Measurements from ENCODE around the gene NUP62CL.
"Not testable (repeated sequence)": the region's sequence is repeated elsewhere in the genome, so short reads cannot be mapped to it uniquely, and the experiment has no call there.

The NUP62CL gene, protein sequence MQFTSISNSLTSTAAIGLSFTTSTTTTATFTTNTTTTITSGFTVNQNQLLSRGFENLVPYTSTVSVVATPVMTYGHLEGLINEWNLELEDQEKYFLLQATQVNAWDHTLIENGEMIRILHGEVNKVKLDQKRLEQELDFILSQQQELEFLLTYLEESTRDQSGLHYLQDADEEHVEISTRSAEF

DNA sequence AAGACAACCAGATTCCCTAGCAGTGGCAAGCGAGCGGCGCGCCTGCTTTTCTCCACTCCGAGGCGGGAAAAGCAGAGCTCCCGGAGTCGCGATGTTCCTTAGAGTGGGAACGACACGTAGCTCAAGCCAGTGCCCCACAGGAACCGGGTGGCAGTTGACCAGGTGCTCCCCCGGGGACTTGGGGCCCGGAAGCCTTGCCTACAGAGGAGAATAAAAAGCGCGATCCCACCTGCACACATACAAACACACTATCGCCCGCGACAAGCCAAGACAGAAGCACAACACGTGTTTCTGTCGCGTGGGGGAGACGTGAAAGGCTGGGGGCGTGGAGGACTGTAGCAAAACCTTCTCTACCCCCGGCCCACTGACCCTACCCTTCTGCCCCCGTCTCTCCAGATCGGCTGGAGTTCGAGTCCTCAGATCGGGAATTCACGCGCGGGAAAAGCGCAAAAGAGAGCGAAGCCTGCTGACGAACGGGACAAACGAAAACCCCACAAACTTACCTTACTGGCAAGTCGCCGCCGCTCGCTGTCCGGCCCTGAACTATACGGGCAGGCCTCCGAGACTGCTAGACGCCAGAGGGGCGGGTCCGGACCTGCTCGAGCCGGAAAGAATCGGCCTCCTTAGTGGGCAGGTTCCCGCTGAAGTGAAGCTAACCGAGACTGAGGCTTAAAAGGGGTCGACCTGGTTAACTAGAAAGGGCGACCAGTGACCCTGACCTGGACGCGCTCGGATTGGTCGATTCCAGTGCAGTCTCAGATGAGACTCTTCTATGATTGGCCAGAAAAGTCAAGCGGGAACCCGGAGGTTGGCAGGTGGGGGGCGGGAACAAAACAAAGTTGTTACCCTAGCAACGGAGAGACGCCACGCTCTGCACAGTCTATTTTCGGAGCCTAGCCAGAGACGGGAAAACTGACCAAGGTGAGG is at the start of gene NUP62CL, which contains the start of gene DNAAF6:
Gene NUP62CL, minus strand, starts transcription at position 664 of the 927 bp plus-strand sequence. CDS start 31,287 bp downstream, outside the sequence.
Gene DNAAF6, plus strand, starts transcription at position 842 of the 927 bp plus-strand sequence. CDS start 6,265 bp downstream, outside the sequence.
- peak; percentile 31 for DNase-seq

DNA sequence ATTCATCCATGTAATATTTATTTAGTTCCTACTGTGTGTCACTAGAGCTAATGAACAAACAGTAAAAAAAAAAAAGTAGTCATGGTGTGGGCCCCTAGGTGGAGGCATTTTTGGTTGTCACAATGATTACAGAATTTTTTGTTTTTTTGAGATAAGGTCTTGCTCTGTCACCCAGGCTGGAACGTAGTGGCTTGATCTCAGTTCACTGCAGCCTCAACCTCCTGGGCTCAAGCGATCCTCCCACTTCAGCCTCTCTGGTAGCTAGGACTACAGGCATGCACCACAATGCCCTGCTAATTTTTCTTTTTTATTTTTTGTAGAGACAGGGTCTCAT is 22.2 kb upstream of the NUP62CL start:
- DNase-seq: no peak

DNA sequence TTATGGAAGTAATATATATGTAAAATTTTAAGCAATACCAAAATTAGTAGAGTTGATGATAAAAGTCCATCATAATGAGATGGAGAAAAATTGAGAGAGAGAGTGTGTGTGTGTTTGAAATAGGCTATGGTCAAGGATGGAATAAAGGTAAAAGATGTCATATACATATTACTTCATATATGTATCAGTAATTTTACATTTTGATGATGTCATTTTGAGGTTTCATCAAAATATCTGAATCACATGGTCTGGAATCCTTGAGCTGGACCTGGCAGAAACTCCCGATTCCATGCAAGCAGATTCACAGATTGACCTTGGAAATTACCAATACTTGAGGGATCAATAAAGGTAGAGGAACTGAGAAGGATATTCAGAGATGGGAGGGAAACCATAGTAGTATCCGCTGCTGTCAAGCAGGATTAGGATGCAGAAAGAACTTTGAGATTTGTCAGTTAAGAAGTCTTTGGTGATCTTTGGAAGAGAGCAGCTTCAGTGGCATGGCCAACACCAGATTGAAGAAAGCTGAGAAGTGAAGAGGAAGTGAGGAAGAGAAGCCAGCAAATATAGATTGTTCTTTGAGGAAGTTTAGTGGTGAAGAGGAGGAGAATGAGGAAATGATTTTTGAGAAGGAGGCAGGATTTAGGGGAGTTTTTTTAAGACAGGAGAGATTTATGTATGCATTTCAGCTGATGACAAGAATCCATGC is 21.7 kb upstream of the NUP62CL start:
- DNase-seq: no peak

DNA sequence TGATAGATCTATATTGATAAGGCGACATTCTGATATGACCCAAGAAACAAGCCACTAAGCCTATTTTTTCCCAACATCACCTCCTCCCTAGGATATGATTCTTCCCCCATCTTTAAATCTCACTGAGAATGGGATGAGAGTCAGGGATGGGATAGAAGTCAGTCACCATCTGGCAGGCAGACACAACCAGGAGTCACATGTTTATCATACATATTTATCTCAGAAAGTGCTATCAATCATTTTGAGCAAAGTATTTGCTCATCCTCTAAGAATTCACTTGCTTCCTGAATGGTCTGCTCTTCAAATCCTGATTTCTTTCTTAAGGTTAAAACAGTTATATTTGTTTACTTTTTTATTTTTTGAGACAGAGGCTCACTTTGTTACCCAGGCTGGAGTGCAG is 20.5 kb upstream of the NUP62CL start:
- peak; percentile 2 for DNase-seq

DNA sequence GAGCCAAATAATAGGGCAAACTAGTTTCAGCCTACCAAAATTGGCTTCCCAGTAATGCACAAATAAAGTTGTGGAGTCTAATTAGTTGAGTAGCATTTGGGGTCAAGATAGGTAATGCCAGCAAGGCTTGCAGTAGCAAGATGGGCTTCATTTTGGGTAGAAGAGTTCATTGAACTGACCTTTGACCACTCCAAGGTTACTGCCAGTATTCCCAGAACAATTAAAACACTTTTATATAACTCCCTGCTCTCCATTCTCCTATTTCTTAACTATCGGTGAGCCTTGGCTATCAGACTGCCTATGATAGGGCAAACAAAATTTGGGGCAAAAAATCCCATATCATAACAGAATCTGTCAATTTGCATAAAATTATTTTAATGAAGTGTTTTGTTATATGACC is 7.2 kb upstream of the NUP62CL start:
- DNase-seq: no peak

DNA sequence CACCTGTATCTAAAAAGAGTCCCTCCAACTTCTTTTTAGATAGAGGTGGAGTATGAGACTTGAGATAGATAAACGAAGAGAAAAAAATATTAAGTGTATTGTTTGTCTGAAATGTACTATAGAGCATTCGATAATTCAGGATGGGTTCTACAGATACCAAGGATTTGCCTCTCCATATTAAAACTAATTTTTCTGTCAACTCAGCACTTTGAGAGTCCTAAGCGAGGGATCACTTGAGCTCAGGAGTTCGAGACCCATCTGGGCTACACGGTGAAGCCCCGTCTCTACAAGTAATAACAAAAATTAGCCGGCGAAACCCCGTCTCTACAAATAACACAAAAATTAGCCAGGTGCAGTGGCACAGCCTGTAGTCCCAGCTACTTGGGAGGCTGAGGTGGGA is 1.7 kb upstream of the NUP62CL start:
- DNase-seq: no peak

DNA sequence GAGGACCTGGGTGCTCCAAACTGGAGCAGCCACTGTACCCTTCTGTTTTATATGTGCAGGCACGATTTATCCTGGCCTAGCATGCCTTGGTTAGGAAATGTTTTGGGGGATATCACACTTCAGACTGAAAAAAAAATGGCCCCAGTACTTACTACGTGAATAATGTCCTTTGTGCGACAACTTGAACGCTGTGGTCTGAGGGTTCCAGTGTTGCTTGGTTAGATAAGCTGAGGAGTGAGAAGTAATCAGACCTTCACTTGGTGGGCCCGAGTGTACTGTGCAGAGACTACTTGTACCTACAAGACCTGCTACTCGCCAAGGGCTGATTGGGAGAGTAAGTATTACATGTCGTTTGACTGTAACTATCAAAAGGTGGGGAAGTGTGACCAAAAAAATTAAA is 856 bp upstream of the NUP62CL start:
- DNase-seq: no peak

DNA sequence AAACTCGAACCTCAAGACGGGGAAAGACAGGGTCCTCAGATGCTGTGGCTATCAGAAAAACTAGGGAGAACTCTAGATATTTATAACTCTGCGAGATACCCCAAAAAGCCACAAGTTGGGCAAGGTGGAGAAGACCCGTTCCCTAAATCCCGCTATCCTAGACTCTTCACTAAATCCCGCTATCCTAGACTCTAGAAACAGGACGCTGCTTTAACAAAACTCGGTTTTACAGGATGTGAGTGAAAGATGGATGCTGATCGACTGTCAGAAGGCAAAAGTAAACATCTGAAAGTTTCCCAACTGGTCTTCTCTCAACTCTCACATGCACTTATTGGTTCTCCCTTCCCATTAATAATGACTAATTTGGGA is 448 bp upstream of the NUP62CL start:
- DNase-seq: no peak

DNA sequence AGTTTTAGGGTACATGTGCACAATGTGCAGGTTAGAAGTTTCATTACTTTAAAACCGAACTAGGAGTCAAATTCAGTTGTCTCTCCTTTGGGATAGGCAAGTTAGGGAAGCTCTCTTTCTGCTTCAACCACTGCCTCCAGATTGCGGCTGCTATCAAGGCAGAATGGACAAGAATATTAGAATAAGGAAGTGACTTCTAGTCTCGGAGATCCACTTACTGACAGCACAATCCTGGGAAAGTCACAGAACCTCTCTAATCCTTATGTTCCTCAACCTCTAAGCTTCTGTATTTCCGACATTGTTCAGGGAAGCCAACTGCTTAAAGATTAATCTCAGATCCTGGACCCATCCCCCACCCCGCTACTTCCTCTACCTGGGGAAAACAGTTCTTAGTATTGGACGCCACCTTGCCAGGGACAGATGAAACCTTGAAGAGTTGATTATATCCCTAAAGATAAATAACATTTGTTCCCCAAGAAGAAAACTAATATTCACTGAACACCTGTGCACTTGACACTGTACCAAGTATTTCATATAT is 2.1 kb downstream of the NUP62CL start:
- DNase-seq: no peak

DNA sequence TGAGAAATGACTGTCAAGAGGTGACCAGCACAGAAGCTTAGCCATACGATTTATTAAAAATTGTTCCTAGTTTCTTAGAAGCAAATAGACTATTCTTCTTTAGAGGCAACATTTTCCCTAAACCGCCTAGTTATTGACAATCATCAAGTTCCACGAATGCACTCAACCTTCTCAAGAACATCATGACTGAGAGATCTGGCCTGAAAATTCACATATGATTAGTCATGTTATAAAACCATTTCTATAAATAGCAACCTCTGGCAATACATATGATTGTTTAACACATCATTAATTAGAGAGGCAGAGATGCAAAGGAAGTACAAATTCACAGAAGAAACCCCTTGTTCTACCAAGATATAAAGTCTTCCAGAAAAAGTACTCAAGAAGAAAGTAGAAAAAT is 6.7 kb downstream of the NUP62CL start:
- DNase-seq: no peak

DNA sequence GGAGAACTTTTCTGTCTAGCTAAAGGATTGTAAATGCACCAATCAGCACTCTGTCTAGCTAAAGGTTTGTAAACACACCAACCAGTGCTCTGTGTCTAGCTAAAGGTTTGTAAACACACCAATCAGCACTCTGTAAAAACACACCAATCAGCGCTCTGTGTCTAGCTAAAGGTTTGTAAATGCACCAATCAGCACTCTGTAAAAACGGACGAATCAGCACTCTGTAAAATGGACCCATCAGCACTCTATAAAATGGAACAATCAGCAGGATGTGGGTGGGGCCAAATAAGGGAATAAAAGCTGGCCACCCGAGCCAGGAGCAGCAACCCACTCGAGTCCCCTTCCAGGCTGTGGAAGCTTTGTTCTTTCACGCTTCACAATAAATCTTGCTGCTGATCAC is 8.2 kb downstream of the NUP62CL start:
- not testable (repeated sequence) for DNase-seq

DNA sequence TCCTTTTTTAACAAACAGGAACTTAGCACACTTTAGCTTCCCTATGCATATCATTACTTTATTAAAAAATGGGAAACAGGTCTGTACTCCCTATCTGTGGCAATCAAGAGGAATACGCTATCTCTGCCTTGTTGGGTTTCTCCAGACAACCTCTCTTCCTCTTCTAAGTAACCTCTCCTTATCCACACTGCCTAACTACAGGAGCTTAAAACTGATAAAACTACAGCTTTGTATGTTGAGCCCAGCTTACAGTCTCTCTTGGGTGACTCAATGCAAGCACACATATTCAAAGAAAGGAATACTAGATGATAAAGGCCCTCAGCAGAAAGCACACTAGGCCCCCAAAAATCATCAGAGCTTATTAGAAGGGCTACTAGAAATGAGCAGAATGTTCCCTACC is 8.9 kb downstream of the NUP62CL start:
- DNase-seq: no peak

DNA sequence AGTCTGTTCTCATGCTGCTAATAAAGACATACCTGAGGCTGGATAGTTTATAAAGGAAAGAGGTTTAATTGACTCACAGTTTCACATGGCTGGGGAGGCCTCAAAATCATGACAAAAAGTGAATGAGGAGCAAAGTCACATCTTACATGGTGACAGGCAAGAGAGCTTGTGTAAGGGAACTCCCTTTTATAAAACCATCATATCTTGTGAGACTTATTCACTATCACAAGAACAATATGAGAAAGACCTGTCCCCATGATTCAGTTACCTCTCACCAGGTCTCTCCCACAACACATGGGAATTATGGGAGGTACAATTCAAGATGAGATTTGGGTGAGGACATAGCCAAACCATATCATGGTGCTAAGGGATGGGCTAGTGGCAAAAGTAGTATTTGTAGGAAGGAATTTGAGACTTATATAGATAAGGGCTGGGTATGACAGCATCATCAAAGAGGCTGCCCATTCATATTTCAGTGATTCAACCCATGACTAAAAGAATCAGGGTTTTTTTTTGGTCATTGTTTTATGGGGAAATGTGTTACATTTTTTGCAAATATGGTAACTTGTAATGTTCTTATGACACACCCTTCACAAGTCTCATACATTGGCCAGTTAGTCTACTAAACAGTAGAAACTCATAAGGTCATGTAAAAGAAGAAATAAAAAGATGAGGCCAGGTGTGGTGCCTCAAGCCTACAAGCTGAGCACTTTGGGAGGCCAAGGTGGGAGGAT is 34.7 kb downstream of the NUP62CL start:
- no peak for DNase-seq

DNA sequence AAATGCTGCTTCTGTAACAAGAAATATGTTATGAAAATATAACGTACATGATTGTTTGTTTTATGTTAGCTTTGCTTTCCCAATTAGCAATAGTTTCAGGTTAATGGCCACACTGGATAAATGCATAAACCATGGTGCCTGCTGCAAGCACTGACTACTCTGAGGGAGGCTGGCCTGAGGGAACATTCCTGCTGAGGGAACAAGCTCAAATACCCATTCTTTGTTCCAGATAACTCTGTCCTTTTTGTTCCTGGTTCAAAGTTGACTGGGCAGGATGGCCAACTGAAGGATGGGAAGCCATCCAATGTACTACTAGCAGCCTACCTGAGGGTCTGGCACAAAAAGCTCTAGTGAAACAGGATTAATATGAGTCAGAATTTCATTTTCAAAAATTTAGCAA is 37.5 kb downstream of the NUP62CL start:
- DNase-seq: no peak

DNA sequence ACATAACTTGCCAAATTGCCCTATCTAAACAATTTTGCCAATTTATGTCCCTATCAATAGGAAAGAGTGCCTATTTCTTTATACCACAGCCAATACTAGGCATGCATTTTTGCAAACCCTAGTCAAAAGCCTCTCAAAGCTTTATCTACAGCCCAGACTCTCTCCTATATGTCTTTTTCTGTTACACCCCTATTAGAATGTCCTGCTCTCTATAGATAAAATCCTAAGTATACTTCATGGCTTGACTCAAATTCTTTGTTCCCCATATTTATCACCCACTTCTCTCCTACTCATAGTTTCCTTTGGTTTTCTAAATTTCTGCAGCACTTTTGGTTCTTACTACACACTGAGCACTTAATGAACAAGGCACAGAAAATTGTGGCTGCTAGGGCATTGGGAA is 38.0 kb downstream of the NUP62CL start:
- DNase-seq: no peak

DNA sequence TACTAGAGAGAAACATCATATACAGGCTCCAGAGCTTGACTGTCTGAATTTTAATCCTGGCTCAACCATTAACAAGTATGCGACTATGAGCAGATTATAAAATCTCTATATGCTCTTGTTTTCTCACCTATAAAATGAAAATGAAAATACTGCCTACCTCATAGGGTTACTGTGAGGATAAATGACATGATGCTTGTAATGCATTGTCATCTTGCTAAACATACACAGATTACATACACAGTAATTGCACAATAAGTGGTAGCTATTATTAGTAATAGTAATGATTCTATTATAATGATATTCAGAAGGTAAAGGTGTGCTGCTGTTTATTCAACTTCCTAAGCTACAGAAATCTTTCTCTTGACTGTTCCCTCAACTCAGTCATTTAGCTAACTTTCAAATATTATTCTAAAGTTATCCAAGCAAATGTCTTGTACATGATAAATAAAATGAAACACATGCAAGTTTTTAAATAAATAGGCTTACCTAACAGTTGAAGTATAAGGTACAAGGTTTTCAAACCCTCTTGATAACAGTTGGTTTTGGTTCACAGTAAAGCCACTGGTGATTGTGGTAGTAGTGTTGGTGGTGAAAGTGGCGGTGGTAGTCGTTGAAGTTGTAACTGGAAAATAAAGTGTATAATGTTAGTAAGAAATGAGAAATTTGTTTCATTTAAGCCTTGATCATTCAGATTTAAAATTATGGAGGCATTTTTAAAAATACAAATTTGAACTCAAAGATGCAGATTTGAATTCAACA is 38.9 kb downstream of the NUP62CL start:
- no peak for DNase-seq

DNA sequence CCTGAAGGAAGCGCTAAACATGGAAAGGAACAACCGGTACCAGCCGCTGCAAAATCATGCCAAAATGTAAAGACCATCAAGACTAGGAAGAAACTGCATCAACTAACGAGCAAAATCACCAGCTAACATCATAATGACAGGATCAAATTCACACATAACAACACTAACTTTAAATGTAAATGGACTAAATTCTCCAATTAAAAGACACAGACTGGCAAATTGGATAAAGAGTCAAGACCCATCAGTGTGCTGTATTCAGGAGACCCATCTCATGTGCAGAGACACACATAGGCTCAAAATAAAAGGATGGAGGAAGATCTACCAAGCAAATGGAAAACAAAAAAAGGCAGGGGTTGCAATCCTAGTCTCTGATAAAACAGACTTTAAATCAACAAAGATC is 48.6 kb downstream of the NUP62CL start:
- not testable (repeated sequence) for DNase-seq

DNA sequence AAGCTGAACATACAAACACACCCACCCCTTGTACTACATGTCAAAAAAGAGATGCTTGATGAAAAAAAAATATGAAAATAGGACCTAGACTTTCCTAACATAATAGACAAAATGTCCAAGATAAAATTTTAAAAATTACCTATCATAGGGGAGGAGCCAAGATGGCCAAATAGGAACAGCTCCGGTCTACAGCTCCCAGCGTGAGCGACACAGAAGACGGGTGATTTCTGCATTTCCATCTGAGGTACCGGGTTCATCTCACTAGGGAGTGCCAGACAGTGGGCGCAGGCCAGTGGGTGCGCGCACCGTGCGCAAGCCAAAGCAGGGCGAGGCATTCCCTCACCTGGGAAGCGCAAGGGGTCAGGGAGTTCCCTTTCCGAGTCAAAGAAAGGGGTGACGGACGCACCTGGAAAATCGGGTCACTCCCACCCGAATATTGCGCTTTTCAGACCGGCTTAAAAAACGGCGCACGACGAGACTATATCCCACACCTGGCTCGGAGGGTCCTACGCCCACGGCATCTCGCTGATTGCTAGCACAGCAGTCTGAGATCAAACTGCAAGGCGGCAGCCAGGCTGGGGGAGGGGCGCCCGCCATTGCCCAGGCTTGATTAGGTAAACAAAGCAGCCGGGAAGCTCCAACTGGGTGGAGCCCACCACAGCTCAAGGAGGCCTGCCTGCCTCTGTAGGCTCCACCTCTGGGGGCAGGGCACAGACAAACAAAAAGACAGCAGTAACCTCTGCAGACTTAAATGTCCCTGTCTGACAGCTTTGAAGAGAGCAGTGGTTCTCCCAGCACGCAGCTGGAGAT is 50.4 kb downstream of the NUP62CL start:
- DNase-seq: not testable (repeated sequence)

DNA sequence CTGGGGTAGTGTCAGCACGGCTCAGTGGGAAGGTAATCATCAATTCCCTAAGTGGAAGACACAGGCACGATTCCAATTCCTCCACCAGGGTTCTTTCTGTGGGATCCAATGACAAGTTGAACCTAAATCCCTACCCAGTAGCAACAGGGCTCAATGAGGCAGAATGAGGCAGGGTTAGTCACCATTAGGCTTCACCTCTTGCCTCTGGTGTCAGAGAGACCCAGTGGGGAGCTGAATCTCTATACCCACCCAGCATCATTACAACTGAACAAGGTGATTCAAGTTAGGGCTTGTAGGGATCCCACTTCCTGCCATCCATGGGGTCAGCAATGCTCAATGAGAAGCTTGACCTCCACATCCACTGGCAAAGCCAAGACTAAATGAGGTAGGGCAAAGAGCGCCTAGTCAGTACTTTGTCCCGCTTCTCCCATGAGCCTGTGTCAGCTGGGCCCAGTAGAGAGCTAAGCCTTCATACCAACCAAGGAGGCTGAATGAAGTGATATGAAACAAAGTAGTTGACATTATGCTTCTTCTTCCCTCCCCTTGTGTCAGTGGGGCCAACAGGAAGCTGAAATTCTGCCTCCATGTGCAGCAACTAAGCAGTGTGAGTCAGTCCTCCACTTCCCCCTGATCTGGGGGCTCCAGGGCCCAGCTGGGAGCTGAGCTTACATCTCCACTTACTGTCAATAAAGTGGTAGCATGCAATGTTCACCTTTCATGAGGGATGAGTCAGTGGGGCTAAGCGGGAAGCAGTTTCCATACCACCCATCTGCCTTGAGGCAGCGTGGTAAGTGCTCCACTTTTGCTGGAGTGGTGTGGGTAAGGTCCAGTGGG is 51.2 kb downstream of the NUP62CL start:
- DNase-seq: peak; percentile 4

DNA sequence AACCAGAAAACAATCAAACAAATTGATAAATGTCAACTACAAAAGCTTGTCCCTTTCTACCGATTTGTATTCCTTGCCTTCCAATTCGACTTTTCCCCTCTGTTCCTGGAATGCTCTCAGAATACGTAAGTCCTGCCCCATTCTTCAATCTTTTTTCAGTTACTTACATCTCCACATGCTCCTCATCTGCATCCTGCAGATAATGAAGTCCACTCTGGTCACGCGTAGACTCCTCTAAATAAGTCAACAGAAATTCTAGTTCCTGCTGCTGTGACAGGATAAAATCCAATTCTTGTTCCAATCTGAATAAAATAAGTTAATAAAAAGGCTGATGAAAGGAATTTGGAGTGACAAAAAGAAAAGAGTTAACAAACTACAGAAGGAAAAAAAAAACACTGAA is 53.2 kb downstream of the NUP62CL start:
- DNase-seq: no peak
